Ovary (tissue), 3 donors: Measurements from ENCODE around the gene STAT4.

Experiments used
- CTCF ChIP-seq, 3 donors: fragments of 450-650 bp in 2 of 3; fragments of 200-600 bp in 1 of 3; IDR thresholded peaks; one replicate each; pipeline versions ENCODE4 v1.5.1 to v1.8.0; 2016 to 2022; ENCODE audit warnings: antibody characterized with exemption in 3 of 3, mild to moderate bottlenecking in 1 of 3
- EP300 ChIP-seq: sonication (generic); formaldehyde crosslinking; IDR thresholded peaks from one replicate; pipeline ENCODE4 v1.6.1; 2017; ENCODE audit warnings: antibody characterized with exemption
- POLR2A ChIP-seq: fragments of 450-650 bp; IDR thresholded peaks from one replicate; pipeline ENCODE4 v1.6.1; 2017; ENCODE audit warnings: antibody characterized with exemption, mild to moderate bottlenecking, moderate library complexity
- donor health status: DM: no; HTN: no; CAD: no.

- no peak for TF ChIP-seq POLR2A
- no peak for TF ChIP-seq CTCF (IDR thresholded peaks at IDR 0.05)
- no peak for TF ChIP-seq EP300
Observed at GRCh38 chr2:191115804-191116203, 35.0 kb downstream of the STAT4 start.
